Measurements from ENCODE around the gene SCAPER.

SCAPER gene

GRCh38 chr15:76905013-76905839 is at the start of gene SCAPER:
TSS of gene SCAPER (minus strand) at chr15:76905340. CDS start at chr15:76883817, 21,523 bp downstream.
- Histone ChIP-seq H3K9ac (ENCODE audit: low read depth, low read length) (peak within 1 kb of the TSS; percentile 75; the same call in 1 of the 2 replicates), H3K27ac (ENCODE audit: low read depth, low read length) (peak within 1 kb of the TSS; percentile 72), H3K9me3 (ENCODE audit: control insufficient read depth, insufficient read depth, low read length) (no peaks in the 10 kb centered on the region), H3K4me3 (ENCODE audit: low read depth, low read length) (peak within 1 kb of the TSS; percentile 73), H3K36me3 (ENCODE audit: control insufficient read depth, insufficient read depth, low read length) (no peaks in the 10 kb centered on the region), H3K27me3 (ENCODE audit: control insufficient read depth, insufficient read depth, low read length) (peaks cover 16% of the 10 kb centered on the region), H3K4me1 (ENCODE audit: control insufficient read depth, insufficient read depth, low read length) (peaks cover 15% of the 10 kb centered on the region)

GRCh38 chr15:76954744-76955143 is 49.6 kb upstream of the SCAPER start:
- H3K27me3 ChIP-seq (ENCODE audit: control insufficient read depth, insufficient read depth, low read length), result no peaks in the 10 kb centered on the region
- H3K4me3 ChIP-seq (ENCODE audit: low read depth, low read length), result no peak overlapping the region
- H3K4me1 ChIP-seq (ENCODE audit: control insufficient read depth, insufficient read depth, low read length), result no peaks in the 10 kb centered on the region; the same call in 1 of the 2 replicates
- H3K27ac ChIP-seq (ENCODE audit: low read depth, low read length), result no peak overlapping the region
- peaks cover 15% of the 10 kb centered on the region for H3K36me3 ChIP-seq (ENCODE audit: control insufficient read depth, insufficient read depth, low read length)
- no peaks in the 10 kb centered on the region for H3K9me3 ChIP-seq (ENCODE audit: control insufficient read depth, insufficient read depth, low read length)
- no peak overlapping the region for H3K9ac ChIP-seq (ENCODE audit: low read depth, low read length)

GRCh38 chr15:76953913-76954312 is 48.8 kb upstream of the SCAPER start:
- no peak overlapping the region for H3K27ac ChIP-seq (ENCODE audit: low read depth, low read length)
- no peak overlapping the region for H3K4me3 ChIP-seq (ENCODE audit: low read depth, low read length)
- peaks cover 24% of the 10 kb centered on the region for H3K36me3 ChIP-seq (ENCODE audit: control insufficient read depth, insufficient read depth, low read length)

GRCh38 chr15:76951220-76951619 is 46.1 kb upstream of the SCAPER start:
- H3K9ac ChIP-seq (ENCODE audit: low read depth, low read length), result no peak overlapping the region
- no peak overlapping the region for H3K4me3 ChIP-seq (ENCODE audit: low read depth, low read length)
- H3K27ac ChIP-seq (ENCODE audit: low read depth, low read length), result no peak overlapping the region
- no peaks in the 10 kb centered on the region; the same call in 1 of the 2 replicates for H3K4me1 ChIP-seq (ENCODE audit: control insufficient read depth, insufficient read depth, low read length)
- no peaks in the 10 kb centered on the region for H3K27me3 ChIP-seq (ENCODE audit: control insufficient read depth, insufficient read depth, low read length)
- no peaks in the 10 kb centered on the region for H3K9me3 ChIP-seq (ENCODE audit: control insufficient read depth, insufficient read depth, low read length)
- peaks cover 50% of the 10 kb centered on the region for H3K36me3 ChIP-seq (ENCODE audit: control insufficient read depth, insufficient read depth, low read length)

More at GRCh38 chr15:76953913-76954312, 48.8 kb upstream of the SCAPER start:
- Histone ChIP-seq H3K9me3 (ENCODE audit: control insufficient read depth, insufficient read depth, low read length) (no peaks in the 10 kb centered on the region), H3K27me3 (ENCODE audit: control insufficient read depth, insufficient read depth, low read length) (no peaks in the 10 kb centered on the region), H3K4me1 (ENCODE audit: control insufficient read depth, insufficient read depth, low read length) (no peaks in the 10 kb centered on the region; the same call in 1 of the 2 replicates), H3K9ac (ENCODE audit: low read depth, low read length) (no peak overlapping the region)

- H3K27me3 ChIP-seq (ENCODE audit: control insufficient read depth, insufficient read depth, low read length), result no peaks in the 10 kb centered on the region
- peaks cover 86% of the 10 kb centered on the region for H3K36me3 ChIP-seq (ENCODE audit: control insufficient read depth, insufficient read depth, low read length)
- no peak overlapping the region for H3K4me3 ChIP-seq (ENCODE audit: low read depth, low read length)
- H3K9ac ChIP-seq (ENCODE audit: low read depth, low read length), result no peak overlapping the region
- no peak overlapping the region for H3K27ac ChIP-seq (ENCODE audit: low read depth, low read length)
- no peaks in the 10 kb centered on the region for H3K9me3 ChIP-seq (ENCODE audit: control insufficient read depth, insufficient read depth, low read length)
- H3K4me1 ChIP-seq (ENCODE audit: control insufficient read depth, insufficient read depth, low read length), result no peaks in the 10 kb centered on the region
These were observed 42.3 kb upstream of the SCAPER start for GRCh38 chr15:76947454-76947853.

- Histone ChIP-seq H3K4me1 (ENCODE audit: control insufficient read depth, insufficient read depth, low read length) (peaks cover 10% of the 10 kb centered on the region; the same call in 1 of the 2 replicates), H3K4me3 (ENCODE audit: low read depth, low read length) (no peak overlapping the region), H3K27ac (ENCODE audit: low read depth, low read length) (no peak overlapping the region), H3K9ac (ENCODE audit: low read depth, low read length) (no peak overlapping the region), H3K27me3 (ENCODE audit: control insufficient read depth, insufficient read depth, low read length) (no peaks in the 10 kb centered on the region), H3K36me3 (ENCODE audit: control insufficient read depth, insufficient read depth, low read length) (peaks cover 80% of the 10 kb centered on the region), H3K9me3 (ENCODE audit: control insufficient read depth, insufficient read depth, low read length) (no peaks in the 10 kb centered on the region)
These were observed 40.5 kb upstream of the SCAPER start for GRCh38 chr15:76945494-76946093.

- H3K27me3 ChIP-seq (ENCODE audit: control insufficient read depth, insufficient read depth, low read length), result no peaks in the 10 kb centered on the region
- no peak overlapping the region for H3K27ac ChIP-seq (ENCODE audit: low read depth, low read length)
- peaks cover 81% of the 10 kb centered on the region for H3K36me3 ChIP-seq (ENCODE audit: control insufficient read depth, insufficient read depth, low read length)
- H3K9me3 ChIP-seq (ENCODE audit: control insufficient read depth, insufficient read depth, low read length), result no peaks in the 10 kb centered on the region
- H3K4me1 ChIP-seq (ENCODE audit: control insufficient read depth, insufficient read depth, low read length), result peaks cover 10% of the 10 kb centered on the region; the same call in 1 of the 2 replicates
- no peak overlapping the region for H3K9ac ChIP-seq (ENCODE audit: low read depth, low read length)
- no peak overlapping the region for H3K4me3 ChIP-seq (ENCODE audit: low read depth, low read length)
These were observed 37.2 kb upstream of the SCAPER start for GRCh38 chr15:76942331-76942730.

- Histone ChIP-seq H3K4me1 (ENCODE audit: control insufficient read depth, insufficient read depth, low read length) (peaks cover 10% of the 10 kb centered on the region; the same call in 1 of the 2 replicates), H3K4me3 (ENCODE audit: low read depth, low read length) (no peak overlapping the region), H3K36me3 (ENCODE audit: control insufficient read depth, insufficient read depth, low read length) (peaks cover 81% of the 10 kb centered on the region), H3K27ac (ENCODE audit: low read depth, low read length) (peak overlapping the region; percentile 45), H3K9ac (ENCODE audit: low read depth, low read length) (no peak overlapping the region), H3K27me3 (ENCODE audit: control insufficient read depth, insufficient read depth, low read length) (no peaks in the 10 kb centered on the region), H3K9me3 (ENCODE audit: control insufficient read depth, insufficient read depth, low read length) (no peaks in the 10 kb centered on the region)
These were observed 36.5 kb upstream of the SCAPER start for GRCh38 chr15:76941636-76942035.

- Histone ChIP-seq H3K9ac (ENCODE audit: low read depth, low read length) (no peak overlapping the region), H3K36me3 (ENCODE audit: control insufficient read depth, insufficient read depth, low read length) (peaks cover 80% of the 10 kb centered on the region), H3K9me3 (ENCODE audit: control insufficient read depth, insufficient read depth, low read length) (no peaks in the 10 kb centered on the region), H3K27ac (ENCODE audit: low read depth, low read length) (no peak overlapping the region), H3K4me3 (ENCODE audit: low read depth, low read length) (no peak overlapping the region), H3K4me1 (ENCODE audit: control insufficient read depth, insufficient read depth, low read length) (peaks cover 10% of the 10 kb centered on the region; the same call in 1 of the 2 replicates), H3K27me3 (ENCODE audit: control insufficient read depth, insufficient read depth, low read length) (no peaks in the 10 kb centered on the region)
These were observed 34.6 kb upstream of the SCAPER start for GRCh38 chr15:76939715-76940114.

- no peaks in the 10 kb centered on the region for H3K9me3 ChIP-seq (ENCODE audit: control insufficient read depth, insufficient read depth, low read length)
- no peak overlapping the region for H3K27ac ChIP-seq (ENCODE audit: low read depth, low read length)
- H3K36me3 ChIP-seq (ENCODE audit: control insufficient read depth, insufficient read depth, low read length), result peaks cover 82% of the 10 kb centered on the region
- H3K4me3 ChIP-seq (ENCODE audit: low read depth, low read length), result no peak overlapping the region
- no peaks in the 10 kb centered on the region for H3K27me3 ChIP-seq (ENCODE audit: control insufficient read depth, insufficient read depth, low read length)
- peaks cover 10% of the 10 kb centered on the region; the same call in 1 of the 2 replicates for H3K4me1 ChIP-seq (ENCODE audit: control insufficient read depth, insufficient read depth, low read length)
- no peak overlapping the region for H3K9ac ChIP-seq (ENCODE audit: low read depth, low read length)
These were observed 33.6 kb upstream of the SCAPER start for GRCh38 chr15:76938752-76939151.

- H3K27me3 ChIP-seq (ENCODE audit: control insufficient read depth, insufficient read depth, low read length), result no peaks in the 10 kb centered on the region
- no peaks in the 10 kb centered on the region for H3K9me3 ChIP-seq (ENCODE audit: control insufficient read depth, insufficient read depth, low read length)
- peaks cover 6% of the 10 kb centered on the region; the same call in 1 of the 2 replicates for H3K4me1 ChIP-seq (ENCODE audit: control insufficient read depth, insufficient read depth, low read length)
- no peak overlapping the region for H3K27ac ChIP-seq (ENCODE audit: low read depth, low read length)
- peaks cover 82% of the 10 kb centered on the region for H3K36me3 ChIP-seq (ENCODE audit: control insufficient read depth, insufficient read depth, low read length)
- H3K4me3 ChIP-seq (ENCODE audit: low read depth, low read length), result no peak overlapping the region
- no peak overlapping the region for H3K9ac ChIP-seq (ENCODE audit: low read depth, low read length)
These were observed 31.5 kb upstream of the SCAPER start for GRCh38 chr15:76936671-76937070.

All from HUES48 (cell line).